NB4 (cell line): ENCODE data around the gene EXOC4.

Source experiments
- POLR2A ChIP-seq: IDR thresholded peaks from 2 replicates; pipeline ENCODE4 v1.6.1; 2011; ENCODE audit warnings: mild to moderate bottlenecking; ENCODE audit not compliant: insufficient read length; ENCODE audit errors: extremely low read depth
- TF ChIP-seq, protein P1 (sequence below): IDR thresholded peaks from one replicate; pipeline ENCODE4 v1.5.1; 2012; ENCODE audit warnings: low read depth, low read length

- TF ChIP-seq, protein P1, sequence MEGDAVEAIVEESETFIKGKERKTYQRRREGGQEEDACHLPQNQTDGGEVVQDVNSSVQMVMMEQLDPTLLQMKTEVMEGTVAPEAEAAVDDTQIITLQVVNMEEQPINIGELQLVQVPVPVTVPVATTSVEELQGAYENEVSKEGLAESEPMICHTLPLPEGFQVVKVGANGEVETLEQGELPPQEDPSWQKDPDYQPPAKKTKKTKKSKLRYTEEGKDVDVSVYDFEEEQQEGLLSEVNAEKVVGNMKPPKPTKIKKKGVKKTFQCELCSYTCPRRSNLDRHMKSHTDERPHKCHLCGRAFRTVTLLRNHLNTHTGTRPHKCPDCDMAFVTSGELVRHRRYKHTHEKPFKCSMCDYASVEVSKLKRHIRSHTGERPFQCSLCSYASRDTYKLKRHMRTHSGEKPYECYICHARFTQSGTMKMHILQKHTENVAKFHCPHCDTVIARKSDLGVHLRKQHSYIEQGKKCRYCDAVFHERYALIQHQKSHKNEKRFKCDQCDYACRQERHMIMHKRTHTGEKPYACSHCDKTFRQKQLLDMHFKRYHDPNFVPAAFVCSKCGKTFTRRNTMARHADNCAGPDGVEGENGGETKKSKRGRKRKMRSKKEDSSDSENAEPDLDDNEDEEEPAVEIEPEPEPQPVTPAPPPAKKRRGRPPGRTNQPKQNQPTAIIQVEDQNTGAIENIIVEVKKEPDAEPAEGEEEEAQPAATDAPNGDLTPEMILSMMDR = no peak
- no peak for TF ChIP-seq POLR2A
Observed at GRCh38 chr7:133252506-133252857, 396 bp upstream of the EXOC4 start.
